Right renal pelvis (tissue), 4 donors: ENCODE data around the gene TNRC6B. TPM values are rescaled to one million over a fixed set of nuclear protein-coding genes. Genes with fewer than 3 reads are reported as not detected.

ENCODE experiments used
- DNase-seq, 4 donors: peaks; one replicate each; pipeline ENCODE4 v3.0.0-alpha.2; 2013; ENCODE audit warnings: low read depth in 4 of 4, low spot score in 3 of 4, missing footprints in 1 of 4
- polyA plus RNA-seq, 4 donors: library from polyadenylated mRNA; unstranded; fragments of 120-200 nt; gene quantifications; one replicate each; pipeline ENCODE4 v1.2.1, GENCODE V29; 2013; ENCODE audit not compliant: insufficient read length in 4 of 4

Gene TNRC6B
- polyA plus RNA-seq, 4 donors: 10.3 to 11.8 (median 11.4) TPM

GRCh38 chr22:40237788-40238424 lies 60.2 kb downstream of the TNRC6B start:
- no peak for DNase-seq

- no peak for DNase-seq
These were observed 61.0 kb downstream of the TNRC6B start for GRCh38 chr22:40238425-40239344.

GRCh38 chr22:40239345-40239683 lies 61.6 kb downstream of the TNRC6B start:
- no peak for DNase-seq

- DNase-seq: no peak
These were observed 62.4 kb downstream of the TNRC6B start for GRCh38 chr22:40240160-40240559.

- no peak for DNase-seq
These were observed 63.0 kb downstream of the TNRC6B start for GRCh38 chr22:40240686-40241085.

- DNase-seq: no peak
These were observed 63.6 kb downstream of the TNRC6B start for GRCh38 chr22:40241200-40241763.

GRCh38 chr22:40243891-40244290 lies 66.2 kb downstream of the TNRC6B start:
- DNase-seq: no peak

- DNase-seq: no peak
These were observed 66.9 kb downstream of the TNRC6B start for GRCh38 chr22:40244586-40244985.

- DNase-seq: no peak
These were observed 70.3 kb downstream of the TNRC6B start for GRCh38 chr22:40247976-40248375.

- DNase-seq: no peak
These were observed 71.6 kb downstream of the TNRC6B start for GRCh38 chr22:40249286-40249685.

GRCh38 chr22:40250608-40251007 lies 72.9 kb downstream of the TNRC6B start:
- DNase-seq: no peak

- DNase-seq: no peak
These were observed 73.4 kb downstream of the TNRC6B start for GRCh38 chr22:40251106-40251505.

- DNase-seq: no peak
These were observed 74.4 kb downstream of the TNRC6B start for GRCh38 chr22:40252146-40252545.

- peak; percentile 22 to 42 (median 28) for DNase-seq
These were observed 78.8 kb downstream of the TNRC6B start for GRCh38 chr22:40256516-40256915.

- no peak for DNase-seq
These were observed 80.3 kb downstream of the TNRC6B start for GRCh38 chr22:40258017-40258416.

- DNase-seq: no peak
These were observed 80.8 kb downstream of the TNRC6B start for GRCh38 chr22:40258501-40258915.

GRCh38 chr22:40261783-40262182 lies 84.1 kb downstream of the TNRC6B start:
- DNase-seq: no peak

- DNase-seq: no peak
These were observed 85.5 kb downstream of the TNRC6B start for GRCh38 chr22:40263191-40263590.

GRCh38 chr22:40265783-40266182 lies 88.1 kb downstream of the TNRC6B start:
- no peak for DNase-seq

GRCh38 chr22:40270031-40270430 lies 92.3 kb downstream of the TNRC6B start:
- DNase-seq: no peak

- no peak for DNase-seq
These were observed 93.1 kb downstream of the TNRC6B start for GRCh38 chr22:40270748-40271373.
